Adrenal gland (tissue), 5 donors: ENCODE data around the gene STX16.

ENCODE experiments used
- CTCF ChIP-seq, 6 experiments: fragments of 450-650 bp in 4 of 6; fragments of 200-600 bp in 2 of 6; sonication (generic) in 1 of 6; IDR thresholded peaks; 1 replicate in 5 of 6; 2 replicates in 1 of 6; pipeline versions ENCODE4 v1.5.1 to v1.8.0; 2016 to 2021; ENCODE audit warnings: antibody characterized with exemption in 6 of 6, mild to moderate bottlenecking in 2 of 6, moderate library complexity in 1 of 6
- POLR2A ChIP-seq, 2 donors: fragments of 450-650 bp; IDR thresholded peaks; one replicate each; pipeline ENCODE4 v1.6.1; 2017; ENCODE audit warnings: antibody characterized with exemption in 2 of 2, mild to moderate bottlenecking in 2 of 2, moderate library complexity in 1 of 2
- donor health status: DM: no; HTN: no; CAD: no.

- TF ChIP-seq POLR2A (IDR thresholded peaks at IDR 0.05) = no peak
- no peak for TF ChIP-seq CTCF (IDR thresholded peaks at IDR 0.05)
Observed at GRCh38 chr20:58669287-58670006, 18.4 kb downstream of the STX16 start.
